Measurements from ENCODE around the gene SLC25A21. TPM values are rescaled to one million over a fixed set of nuclear protein-coding genes. Genes with fewer than 3 reads are reported as not detected.

Gene SLC25A21
- polyA plus RNA-seq, 1 experiment = 1.5 TPM

DNA sequence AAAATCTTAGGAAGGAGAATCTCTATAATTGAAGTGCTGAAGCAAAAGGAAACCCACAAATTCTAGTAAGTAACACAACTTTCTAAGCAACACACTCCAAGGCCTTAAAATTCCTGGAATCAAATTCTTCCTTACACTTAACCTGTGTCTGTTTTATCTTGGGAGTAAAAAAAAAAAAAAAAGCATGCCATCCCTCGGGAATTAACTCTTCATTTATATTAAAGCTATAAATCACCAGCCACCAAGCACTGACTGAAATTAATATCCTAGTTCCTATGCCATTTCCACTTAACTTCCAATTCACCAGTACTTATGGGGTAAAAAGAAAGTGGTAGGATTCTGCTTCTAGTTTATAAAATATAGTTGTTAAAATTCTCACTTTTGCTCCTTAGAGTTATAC, 238.1 kb downstream of the SLC25A21 start:
- POLR2A ChIA-PET = no interaction called here
- CTCF ChIA-PET = interaction anchor here (0.6 to 2.9 kb wide), 3 partner anchors 8 to 277 kb away, joined by 3 to 23 read pairs (median 3); no protein-coding TSS in a partner anchor
- TF ChIP-seq, protein P1, sequence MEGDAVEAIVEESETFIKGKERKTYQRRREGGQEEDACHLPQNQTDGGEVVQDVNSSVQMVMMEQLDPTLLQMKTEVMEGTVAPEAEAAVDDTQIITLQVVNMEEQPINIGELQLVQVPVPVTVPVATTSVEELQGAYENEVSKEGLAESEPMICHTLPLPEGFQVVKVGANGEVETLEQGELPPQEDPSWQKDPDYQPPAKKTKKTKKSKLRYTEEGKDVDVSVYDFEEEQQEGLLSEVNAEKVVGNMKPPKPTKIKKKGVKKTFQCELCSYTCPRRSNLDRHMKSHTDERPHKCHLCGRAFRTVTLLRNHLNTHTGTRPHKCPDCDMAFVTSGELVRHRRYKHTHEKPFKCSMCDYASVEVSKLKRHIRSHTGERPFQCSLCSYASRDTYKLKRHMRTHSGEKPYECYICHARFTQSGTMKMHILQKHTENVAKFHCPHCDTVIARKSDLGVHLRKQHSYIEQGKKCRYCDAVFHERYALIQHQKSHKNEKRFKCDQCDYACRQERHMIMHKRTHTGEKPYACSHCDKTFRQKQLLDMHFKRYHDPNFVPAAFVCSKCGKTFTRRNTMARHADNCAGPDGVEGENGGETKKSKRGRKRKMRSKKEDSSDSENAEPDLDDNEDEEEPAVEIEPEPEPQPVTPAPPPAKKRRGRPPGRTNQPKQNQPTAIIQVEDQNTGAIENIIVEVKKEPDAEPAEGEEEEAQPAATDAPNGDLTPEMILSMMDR (IDR thresholded peaks at IDR 0.05; ENCODE audit: low read depth, low read length) = no peak
- no peak for DNase-seq (ENCODE audit: low read depth, low spot score)
- Histone ChIP-seq H3K4me3 (ENCODE audit: low read depth, low read length) (no peak overlapping the region), H3K27me3 (ENCODE audit: control insufficient read depth, insufficient read depth, low read length) (peaks cover 3% of the 10 kb centered on the region), H3K27ac (ENCODE audit: low read depth, low read length) (no peak overlapping the region), H3K9me3 (ENCODE audit: control insufficient read depth, insufficient read depth, low read length) (no peaks in the 10 kb centered on the region)

- no peaks in the 10 kb centered on the region for H3K9me3 ChIP-seq (ENCODE audit: control insufficient read depth, insufficient read depth, low read length)
- peaks cover 3% of the 10 kb centered on the region for H3K27me3 ChIP-seq (ENCODE audit: control insufficient read depth, insufficient read depth, low read length)
- no peak for DNase-seq (ENCODE audit: low read depth, low spot score)
- no peak overlapping the region for H3K27ac ChIP-seq (ENCODE audit: low read depth, low read length)
- ChIA-PET POLR2A (no interaction called here), CTCF (interaction anchor here (2.9 kb wide), 1 partner anchor 10 kb away, joined by 23 read pairs; no protein-coding TSS in a partner anchor)
- TF ChIP-seq, protein P1 (IDR thresholded peaks at IDR 0.05; ENCODE audit: low read depth, low read length) = no peak
- H3K4me3 ChIP-seq (ENCODE audit: low read depth, low read length) = no peak overlapping the region
Measured at GRCh38 chr14:36931791-36932190, 240.6 kb downstream of the SLC25A21 start.

DNA sequence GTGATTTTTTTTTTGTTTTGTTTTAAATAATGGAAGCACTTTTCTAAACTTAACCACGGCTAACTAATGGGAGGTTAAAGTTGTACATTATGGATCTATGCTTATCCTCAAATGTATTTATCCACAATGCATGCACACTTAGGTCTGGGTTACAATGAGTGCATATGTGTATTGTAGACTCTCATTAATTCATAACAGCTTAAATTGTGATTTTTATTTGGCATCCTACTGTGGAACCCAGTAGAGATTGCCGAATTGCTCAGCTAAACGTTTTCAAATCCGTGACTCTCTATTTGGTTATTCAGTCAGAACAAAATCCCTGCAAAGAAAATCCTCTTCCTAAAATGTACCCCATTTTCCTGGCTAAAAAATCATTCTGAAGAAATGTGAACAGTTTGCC, 244.0 kb downstream of the SLC25A21 start:
- TF ChIP-seq, protein P1 (IDR thresholded peaks at IDR 0.05; ENCODE audit: low read depth, low read length) = no peak
- POLR2A ChIA-PET = no interaction called here
- CTCF ChIA-PET = interaction anchor here (2.5 kb wide), 1 partner anchor 14 kb away, joined by 18 read pairs; no protein-coding TSS in a partner anchor
- H3K27ac ChIP-seq (ENCODE audit: low read depth, low read length) = no peak overlapping the region
- H3K9me3 ChIP-seq (ENCODE audit: control insufficient read depth, insufficient read depth, low read length) = no peaks in the 10 kb centered on the region
- no peak overlapping the region for H3K4me3 ChIP-seq (ENCODE audit: low read depth, low read length)
- H3K27me3 ChIP-seq (ENCODE audit: control insufficient read depth, insufficient read depth, low read length) = peaks cover 3% of the 10 kb centered on the region
- DNase-seq (ENCODE audit: low read depth, low spot score) = no peak

DNA sequence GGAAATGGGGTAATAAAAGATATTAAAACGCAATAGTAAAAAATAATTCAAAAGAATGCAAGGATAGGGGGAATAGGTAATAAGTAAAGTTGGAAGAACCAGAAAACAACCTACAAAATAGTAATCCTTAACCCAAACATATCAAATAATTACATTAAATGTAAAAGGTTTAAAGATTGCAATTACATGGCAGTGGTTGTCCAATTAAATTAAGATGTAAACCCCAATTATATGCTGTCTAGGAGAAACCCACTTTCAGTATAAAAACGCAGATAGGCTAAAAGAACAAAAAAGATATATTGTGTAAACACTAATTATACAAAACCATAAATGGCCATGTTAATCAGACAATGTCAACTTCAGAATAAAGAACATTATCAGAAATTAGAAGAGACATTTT, 247.3 kb downstream of the SLC25A21 start:
- no peak for DNase-seq (ENCODE audit: low read depth, low spot score)
- no peak overlapping the region for H3K27ac ChIP-seq (ENCODE audit: low read depth, low read length)
- H3K4me3 ChIP-seq (ENCODE audit: low read depth, low read length) = no peak overlapping the region
- CTCF ChIA-PET = interaction anchor here (1.4 kb wide), 1 partner anchor 17 kb away, joined by 5 read pairs; no protein-coding TSS in a partner anchor
- TF ChIP-seq, protein P1 (IDR thresholded peaks at IDR 0.05; ENCODE audit: low read depth, low read length) = no peak
- no peaks in the 10 kb centered on the region for H3K27me3 ChIP-seq (ENCODE audit: control insufficient read depth, insufficient read depth, low read length)
- H3K9me3 ChIP-seq (ENCODE audit: control insufficient read depth, insufficient read depth, low read length) = no peaks in the 10 kb centered on the region
- POLR2A ChIA-PET = no interaction called here

GRCh38 chr14:36916668-36917067, 255.7 kb downstream of the SLC25A21 start:
- ChIA-PET CTCF (no interaction called here), POLR2A (no interaction called here)
- Histone ChIP-seq H3K9me3 (ENCODE audit: control insufficient read depth, insufficient read depth, low read length) (no peaks in the 10 kb centered on the region), H3K27me3 (ENCODE audit: control insufficient read depth, insufficient read depth, low read length) (no peaks in the 10 kb centered on the region), H3K4me3 (ENCODE audit: low read depth, low read length) (no peak overlapping the region), H3K27ac (ENCODE audit: low read depth, low read length) (no peak overlapping the region)
- TF ChIP-seq, protein P1 (IDR thresholded peaks at IDR 0.05; ENCODE audit: low read depth, low read length) = no peak
- DNase-seq (ENCODE audit: low read depth, low spot score) = no peak
